Stimulated activated CD4-positive, alpha-beta T cell treated with anti-CD3 and anti-CD28 coated beads, Interleukin-12 subunit alpha, Interleukin-12 subunit beta, amount 100 ng/mL, for 48 hours (primary cell): ENCODE measurements around the gene SF3A1.

Experiments used
- DNase-seq, 3 donors: peaks; one replicate each; pipeline ENCODE4 v3.0.0-alpha.2; 2020; ENCODE audit warnings: low read depth in 2 of 3, low spot score in 1 of 3

The SF3A1 gene

GRCh38 chr22:30305906-30306626, 50.6 kb downstream of the SF3A1 start:
- no peak for DNase-seq

DNA sequence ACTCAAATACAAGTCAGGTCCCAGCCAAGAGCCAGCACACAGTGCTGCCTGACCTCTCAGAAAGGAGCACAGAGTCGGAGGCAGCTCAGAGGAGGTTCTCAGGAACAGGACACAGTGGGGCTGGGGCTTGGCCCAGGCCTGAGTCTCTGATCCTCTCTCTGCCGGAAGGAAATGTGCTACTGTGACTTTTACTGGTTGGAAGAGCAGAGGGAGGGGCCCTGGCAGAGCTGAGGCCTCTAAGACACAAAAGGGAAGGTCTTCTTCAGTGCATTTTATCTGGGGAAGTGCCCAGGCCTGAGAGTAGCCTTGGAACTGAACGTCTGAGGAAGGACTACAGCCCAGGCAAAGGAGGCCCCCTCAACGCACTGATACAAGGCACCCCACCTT, 51.2 kb downstream of the SF3A1 start:
- no peak for DNase-seq

DNA sequence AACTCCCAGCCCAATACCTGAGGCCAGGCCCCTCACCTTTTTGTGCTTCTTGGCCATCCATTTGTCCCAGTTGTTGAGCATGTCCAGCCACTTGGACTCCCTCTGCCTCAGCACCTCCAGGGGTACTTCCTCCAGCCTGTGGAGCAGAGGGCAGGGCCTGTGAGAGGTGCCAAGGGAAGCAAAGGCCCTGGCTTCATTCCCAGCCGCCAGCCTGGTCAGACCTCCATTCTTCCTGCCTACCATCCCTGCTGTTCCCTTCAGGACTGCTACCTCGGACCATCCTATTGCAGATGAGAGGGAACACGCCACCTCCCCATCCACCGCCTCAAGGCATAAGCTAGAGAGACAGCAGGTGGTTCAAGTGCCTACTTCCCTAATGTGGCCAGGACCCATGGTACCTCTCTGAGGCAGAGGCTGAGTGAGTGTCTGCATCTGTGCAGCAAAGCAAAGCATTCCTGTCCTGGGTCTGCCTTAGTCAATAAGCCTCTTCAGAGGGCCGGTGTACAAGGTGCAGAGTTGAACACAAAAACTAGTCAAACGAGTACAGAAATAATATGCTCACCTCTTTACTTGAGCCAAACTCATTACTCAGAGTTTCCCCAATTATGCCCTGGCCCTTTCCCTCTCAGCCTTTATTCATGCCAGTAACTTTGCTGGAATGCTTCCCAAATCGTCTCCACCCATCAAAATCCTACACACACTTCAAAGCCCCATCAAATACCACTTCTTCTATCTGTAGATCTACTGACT, 52.0 kb downstream of the SF3A1 start:
- DNase-seq = no peak

DNA sequence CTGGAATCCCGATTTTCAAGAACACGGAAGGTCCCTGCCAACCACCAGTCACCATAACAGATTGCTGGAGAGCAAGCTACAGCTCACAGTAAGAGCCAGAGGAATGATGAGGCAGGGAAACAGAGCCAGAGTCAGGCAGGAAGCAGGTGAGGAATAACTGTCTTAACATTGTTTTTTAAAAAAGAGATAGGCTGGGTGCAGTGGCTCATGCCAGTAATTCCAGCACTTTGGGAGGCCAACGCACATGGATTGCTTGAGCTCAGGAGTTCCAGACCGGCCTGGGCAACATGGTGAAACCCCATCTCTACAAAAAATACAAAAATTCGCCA, 53.9 kb downstream of the SF3A1 start:
- no peak for DNase-seq

DNA sequence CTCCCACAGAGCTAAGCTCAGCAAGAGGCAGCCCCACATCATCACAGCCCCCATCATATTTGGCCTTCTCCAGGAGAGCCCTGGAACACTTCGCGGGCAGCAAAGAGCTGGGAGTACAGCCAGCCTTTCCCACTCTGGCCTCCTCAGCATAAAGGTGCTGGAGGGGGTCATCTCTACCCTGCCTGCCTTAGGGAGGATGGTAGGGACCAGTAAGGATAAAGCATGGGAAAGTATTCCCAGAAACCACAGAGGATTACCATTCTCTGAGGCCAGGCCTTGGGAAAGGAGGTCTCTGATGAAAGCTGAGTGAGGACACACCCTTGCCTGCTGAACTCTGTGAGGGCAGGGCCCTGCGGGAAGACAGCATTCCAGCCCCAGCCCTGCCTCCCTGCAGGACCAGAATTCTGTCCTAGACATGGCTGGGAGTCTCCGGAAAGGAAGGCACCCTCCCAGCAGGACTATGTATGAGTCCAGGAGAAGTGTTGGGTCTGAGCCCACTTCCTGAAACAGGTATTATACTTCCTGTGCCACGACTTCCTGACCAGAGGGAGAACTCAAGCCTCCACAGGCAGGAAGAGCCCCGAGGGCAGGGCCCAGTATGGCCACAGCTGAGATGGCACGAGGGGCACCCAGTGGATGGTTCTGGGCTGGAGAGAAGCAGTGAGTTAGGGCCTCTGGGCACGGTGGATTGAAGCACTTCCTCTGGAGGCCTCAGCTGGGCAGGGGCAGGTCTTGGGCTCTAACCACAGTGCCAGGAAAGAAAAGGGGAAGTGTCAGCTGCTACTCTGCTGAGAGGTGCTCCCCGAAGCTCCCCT, 54.5 kb downstream of the SF3A1 start:
- DNase-seq = no peak

DNA sequence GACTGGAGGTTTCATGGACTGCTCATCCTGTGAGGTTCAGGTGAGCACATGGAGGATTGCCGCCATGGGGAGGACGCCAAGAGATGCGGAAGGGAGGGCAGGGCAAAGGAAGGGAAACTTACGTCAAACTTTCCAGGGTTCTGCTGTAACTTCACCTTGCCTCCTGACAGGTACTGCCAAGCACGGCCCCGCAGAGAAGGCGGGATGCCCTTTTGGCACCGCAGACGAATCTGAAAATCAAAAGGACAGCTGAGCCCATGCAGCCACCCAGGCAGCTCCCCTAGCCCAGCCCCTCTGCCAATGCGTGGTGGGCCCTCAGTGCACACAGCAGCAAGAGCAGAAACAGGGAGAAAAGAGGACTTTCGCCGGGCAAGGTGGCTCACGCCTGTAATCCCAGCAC, 57.4 kb downstream of the SF3A1 start:
- no peak for DNase-seq

DNA sequence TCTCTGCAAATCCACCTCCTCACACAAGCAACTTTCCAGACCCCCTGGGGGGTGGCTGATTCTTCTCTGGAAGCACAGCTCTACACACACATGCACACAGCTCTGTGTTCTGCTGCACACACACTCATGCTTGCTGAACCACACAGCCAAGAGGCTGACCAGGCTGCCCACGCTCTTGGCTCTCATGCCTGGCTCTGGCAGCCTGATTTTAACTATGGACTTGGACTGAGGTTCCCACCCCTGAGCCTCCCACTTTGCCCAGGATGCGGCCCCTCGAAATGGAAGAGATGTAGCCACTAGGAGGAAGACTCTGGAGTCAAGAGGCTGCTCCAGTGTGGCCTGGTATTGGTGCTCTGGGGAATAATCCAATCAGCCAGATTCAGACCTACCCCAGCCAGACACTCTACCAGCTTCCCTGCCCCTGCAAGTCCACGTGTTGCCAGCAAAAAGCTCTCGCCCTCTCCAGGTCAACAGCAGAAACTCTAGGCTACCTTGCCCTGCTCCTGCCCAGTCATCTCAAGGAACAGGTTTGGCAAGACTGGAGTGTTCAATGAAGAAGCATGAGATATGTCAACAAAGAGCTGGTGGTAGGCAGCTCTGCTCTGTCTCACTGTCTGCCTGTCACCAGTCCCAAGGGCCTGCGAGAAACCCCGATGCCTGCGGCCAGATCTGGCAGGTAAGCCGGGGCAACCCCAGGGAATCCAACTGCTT, 58.5 kb downstream of the SF3A1 start:
- DNase-seq = no peak

- DNase-seq = no peak
Measured at GRCh38 chr22:30297276-30297990, 59.3 kb downstream of the SF3A1 start.

- DNase-seq = no peak
Measured at GRCh38 chr22:30296833-30297232, 59.9 kb downstream of the SF3A1 start.

- no peak for DNase-seq
Measured at GRCh38 chr22:30296324-30296723, 60.4 kb downstream of the SF3A1 start.

DNA sequence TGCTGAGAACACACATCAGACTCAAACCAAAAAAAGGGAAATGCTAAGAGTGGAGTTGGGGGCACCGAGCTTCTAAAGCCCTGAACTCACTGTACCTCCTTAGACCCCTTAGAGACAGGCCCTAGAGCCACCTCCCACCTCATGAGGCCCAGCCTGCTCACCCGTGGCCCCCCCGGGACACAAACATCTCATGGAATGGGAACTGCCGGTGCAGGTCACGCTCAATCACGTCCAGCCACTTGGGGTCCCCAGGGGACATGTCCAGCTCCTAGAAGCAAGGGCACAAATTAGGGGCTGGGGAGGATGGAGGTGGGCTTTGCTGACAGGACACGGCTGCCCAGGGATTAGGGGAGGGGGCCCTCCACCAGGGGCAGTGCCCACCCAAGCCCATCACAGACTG, 61.1 kb downstream of the SF3A1 start:
- no peak for DNase-seq

DNA sequence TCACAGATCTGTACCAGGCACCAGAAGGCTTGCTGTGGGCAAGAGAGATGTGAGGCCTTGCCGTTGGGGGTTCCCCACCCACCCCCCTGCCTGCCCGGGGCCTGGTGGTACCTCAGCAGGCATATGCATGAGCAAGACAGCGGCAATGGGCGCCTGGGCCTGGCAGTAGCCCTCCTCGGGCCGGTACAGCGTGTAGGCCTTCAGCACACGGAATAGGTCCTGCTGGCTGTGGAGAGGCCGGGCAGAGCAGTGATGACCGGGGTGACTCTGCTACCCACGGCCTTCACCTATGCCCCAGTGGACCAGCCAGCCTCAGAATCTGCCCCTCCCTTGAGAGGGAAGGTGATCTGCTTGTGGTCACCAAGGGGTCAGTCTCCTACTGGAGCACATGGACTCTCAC, 61.9 kb downstream of the SF3A1 start:
- DNase-seq = no peak

GRCh38 chr22:30294066-30294465, 62.6 kb downstream of the SF3A1 start:
- no peak for DNase-seq

- no peak for DNase-seq
Measured at GRCh38 chr22:30293026-30293425, 63.7 kb downstream of the SF3A1 start.

DNA sequence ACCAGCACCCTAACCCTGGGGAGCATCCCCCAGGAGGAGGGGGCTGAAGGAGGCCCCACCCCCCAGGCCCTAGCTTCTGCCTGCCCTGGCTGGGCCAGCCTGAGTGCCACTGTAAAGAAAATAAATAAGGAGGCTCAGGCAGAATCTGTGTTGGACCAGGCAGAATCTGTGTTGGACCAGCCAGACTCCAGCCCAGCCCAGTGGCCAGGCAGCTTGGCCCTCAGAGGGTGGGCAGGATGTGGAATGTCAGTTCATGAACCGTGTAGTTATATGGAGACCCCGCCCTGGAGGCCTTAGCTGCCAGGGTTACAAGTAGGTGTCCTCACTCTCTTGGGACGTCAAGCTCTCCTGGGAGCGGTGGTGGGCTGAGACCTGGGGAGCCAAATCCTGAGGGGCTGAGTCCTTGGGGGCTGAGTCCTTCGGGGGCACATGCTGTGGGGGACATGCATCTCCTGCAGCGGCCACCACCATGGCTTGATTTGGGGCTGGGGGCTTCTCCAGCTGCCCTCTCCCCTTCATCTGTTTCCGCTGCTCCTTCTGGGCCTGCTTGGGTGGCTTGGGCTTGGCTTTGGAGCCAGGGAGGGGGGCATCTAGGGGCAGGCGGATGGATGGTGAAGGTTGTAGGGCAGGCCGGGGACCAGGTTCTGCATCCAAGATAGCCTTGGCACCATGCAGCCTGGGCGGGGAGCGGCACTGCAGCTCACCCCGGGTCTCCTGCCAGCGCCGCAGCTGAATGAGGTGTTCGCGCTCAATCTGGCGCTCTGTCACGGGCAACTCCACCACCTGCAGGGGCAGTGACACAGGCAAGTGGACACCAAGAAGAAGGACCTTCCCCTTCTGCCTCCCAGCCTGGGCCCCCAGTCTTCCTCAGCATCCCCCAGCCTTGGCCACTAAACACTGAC, 64.4 kb downstream of the SF3A1 start:
- no peak for DNase-seq

GRCh38 chr22:30291058-30291892, 65.4 kb downstream of the SF3A1 start:
- DNase-seq = no peak

DNA sequence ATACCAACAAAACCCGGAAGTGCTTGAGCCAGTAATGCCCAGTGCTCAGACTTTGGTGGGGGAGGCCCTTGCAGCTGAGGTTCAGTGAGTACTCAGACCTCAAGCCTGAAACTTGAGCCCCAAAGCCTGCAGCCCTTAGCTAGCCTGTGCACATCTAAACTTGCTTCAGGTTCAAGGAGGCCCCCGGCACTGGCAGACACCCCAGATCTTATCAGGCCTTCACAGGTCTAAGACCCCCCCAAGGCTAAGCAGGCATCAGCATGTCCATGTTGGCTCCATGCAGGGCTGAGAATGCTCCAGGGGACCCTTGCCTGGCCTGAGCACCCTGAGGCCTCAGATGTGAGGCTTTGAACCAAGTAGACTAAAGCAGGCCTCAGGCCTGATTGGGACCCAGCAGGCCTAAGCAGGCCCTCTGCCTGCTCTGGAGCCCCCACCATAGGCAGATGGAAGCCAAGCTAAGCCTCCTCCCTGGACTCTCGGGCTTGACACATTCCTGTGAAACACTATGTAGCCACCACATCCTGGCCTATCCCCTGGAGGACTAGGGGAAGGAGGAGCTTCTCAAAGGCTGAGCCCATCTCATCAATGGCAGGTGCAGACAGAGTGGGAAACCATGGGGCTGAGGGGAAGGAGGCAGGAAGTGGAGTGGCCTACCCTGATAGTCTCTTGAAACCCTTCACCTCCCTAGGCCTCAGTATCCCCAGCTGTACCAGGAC, 66.2 kb downstream of the SF3A1 start:
- no peak for DNase-seq

DNA sequence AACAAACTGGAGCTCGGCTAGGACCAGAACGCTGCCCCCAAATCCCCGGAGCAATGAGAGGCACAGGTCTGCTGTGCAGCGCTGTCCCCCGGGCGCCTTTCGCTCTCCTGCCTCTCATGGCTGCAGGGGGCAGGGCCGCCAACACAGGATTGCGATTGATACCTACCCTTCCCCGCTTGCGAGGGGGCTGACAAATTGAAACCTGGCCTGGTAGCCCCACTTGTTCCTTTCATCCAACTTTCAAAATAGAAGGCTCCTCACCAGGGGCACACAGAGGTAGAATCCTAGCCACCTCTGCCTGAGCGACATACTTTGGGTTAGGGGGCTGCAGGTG, 66.7 kb downstream of the SF3A1 start:
- DNase-seq = no peak
